Peyer's patch (tissue), 4 donors: ENCODE data around the gene IGFBP5. TPM values are rescaled to one million over a fixed set of nuclear protein-coding genes. Genes with fewer than 3 reads are reported as not detected.

ENCODE experiments used
- DNase-seq, 3 donors: peaks; one replicate each; pipeline ENCODE4 v3.0.0-alpha.2; 2017 to 2019
- H3K27ac ChIP-seq, 4 donors: fragments of 200-600 bp; sonication (generic); one replicate each; pipeline ENCODE4 v1.5.1; 2016 to 2019
- H3K27me3 ChIP-seq, 2 donors: fragments of 200-600 bp; sonication (generic); one replicate each; pipeline ENCODE4 v1.5.1; 2019
- H3K36me3 ChIP-seq, 3 donors: fragments of 200-600 bp; sonication (generic); one replicate each; pipeline ENCODE4 v1.5.1; 2016 to 2019
- H3K4me1 ChIP-seq, 4 donors: fragments of 200-600 bp; sonication (generic); one replicate each; pipeline ENCODE4 v1.5.1; 2016 to 2019
- H3K4me3 ChIP-seq, 4 donors: fragments of 200-600 bp; sonication (generic); 1 replicate in 3 of 4; 2 replicates in 1 of 4; pipeline ENCODE4 v1.5.1; 2016 to 2019; ENCODE audit warnings: mild to moderate bottlenecking in 1 of 4
- H3K9me3 ChIP-seq, 4 donors: fragments of 200-600 bp; sonication (generic); one replicate each; pipeline ENCODE4 v1.5.1; 2016 to 2019; ENCODE audit warnings: mild to moderate bottlenecking in 1 of 4
- POLR2A ChIP-seq, 2 donors: fragments of 450-650 bp; IDR thresholded peaks; one replicate each; pipeline ENCODE4 v1.5.1; 2017; ENCODE audit warnings: antibody characterized with exemption in 2 of 2, mild to moderate bottlenecking in 2 of 2, moderate library complexity in 2 of 2
- total RNA-seq, 4 donors: library from RNA; depleted of rRNA; stranded (reverse); fragments of >200 nt; gene quantifications; one replicate each; pipeline ENCODE4 v1.1.0, GENCODE V29; 2016
- TF ChIP-seq, protein P1 (sequence below), 6 experiments: fragments of 450-650 bp in 4 of 6; fragments of 200-600 bp in 2 of 6; sonication (generic) in 1 of 6; IDR thresholded peaks; one replicate each; pipeline ENCODE4 v1.5.1; 2017 to 2019; ENCODE audit warnings: antibody characterized with exemption in 6 of 6, mild to moderate bottlenecking in 3 of 6, moderate library complexity in 1 of 6

The IGFBP5 gene
- total RNA-seq, 4 donors from 2014 or later, result 41.5 to 183 (median 75.0) TPM

DNA sequence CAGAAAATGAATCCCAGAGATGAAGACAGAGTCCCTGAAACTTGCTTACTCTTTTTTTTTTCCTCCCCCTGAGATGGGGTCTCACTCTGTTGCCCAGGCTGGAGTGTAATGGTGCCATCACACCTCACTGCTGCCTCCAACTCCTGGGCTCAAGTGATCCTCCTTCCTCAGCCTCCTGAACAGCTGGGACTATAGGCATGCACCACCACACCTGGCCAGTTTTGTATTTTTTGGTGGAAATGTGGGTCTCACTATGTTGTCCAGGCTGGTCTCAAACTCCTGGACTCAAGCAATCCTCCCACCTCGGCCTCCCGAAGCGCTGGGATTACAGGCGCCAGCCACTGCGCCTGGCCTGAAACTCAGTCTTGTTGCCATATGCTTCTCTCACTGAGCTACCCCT is 34.3 kb downstream of the IGFBP5 start:
- H3K36me3 ChIP-seq, result no peaks in the 10 kb centered on the region
- no peak overlapping the region for H3K27ac ChIP-seq
- TF ChIP-seq POLR2A (IDR thresholded peaks at IDR 0.05), result no peak
- TF ChIP-seq, protein P1, sequence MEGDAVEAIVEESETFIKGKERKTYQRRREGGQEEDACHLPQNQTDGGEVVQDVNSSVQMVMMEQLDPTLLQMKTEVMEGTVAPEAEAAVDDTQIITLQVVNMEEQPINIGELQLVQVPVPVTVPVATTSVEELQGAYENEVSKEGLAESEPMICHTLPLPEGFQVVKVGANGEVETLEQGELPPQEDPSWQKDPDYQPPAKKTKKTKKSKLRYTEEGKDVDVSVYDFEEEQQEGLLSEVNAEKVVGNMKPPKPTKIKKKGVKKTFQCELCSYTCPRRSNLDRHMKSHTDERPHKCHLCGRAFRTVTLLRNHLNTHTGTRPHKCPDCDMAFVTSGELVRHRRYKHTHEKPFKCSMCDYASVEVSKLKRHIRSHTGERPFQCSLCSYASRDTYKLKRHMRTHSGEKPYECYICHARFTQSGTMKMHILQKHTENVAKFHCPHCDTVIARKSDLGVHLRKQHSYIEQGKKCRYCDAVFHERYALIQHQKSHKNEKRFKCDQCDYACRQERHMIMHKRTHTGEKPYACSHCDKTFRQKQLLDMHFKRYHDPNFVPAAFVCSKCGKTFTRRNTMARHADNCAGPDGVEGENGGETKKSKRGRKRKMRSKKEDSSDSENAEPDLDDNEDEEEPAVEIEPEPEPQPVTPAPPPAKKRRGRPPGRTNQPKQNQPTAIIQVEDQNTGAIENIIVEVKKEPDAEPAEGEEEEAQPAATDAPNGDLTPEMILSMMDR (IDR thresholded peaks at IDR 0.05), result no peak
- H3K4me1 ChIP-seq, result peaks cover 0 to 6% (median 0%) of the 10 kb centered on the region in 4 donors
- H3K4me3 ChIP-seq, result no peak overlapping the region
- H3K9me3 ChIP-seq, result no peaks in the 10 kb centered on the region
- no peaks in the 10 kb centered on the region for H3K27me3 ChIP-seq
- DNase-seq, result no peak

DNA sequence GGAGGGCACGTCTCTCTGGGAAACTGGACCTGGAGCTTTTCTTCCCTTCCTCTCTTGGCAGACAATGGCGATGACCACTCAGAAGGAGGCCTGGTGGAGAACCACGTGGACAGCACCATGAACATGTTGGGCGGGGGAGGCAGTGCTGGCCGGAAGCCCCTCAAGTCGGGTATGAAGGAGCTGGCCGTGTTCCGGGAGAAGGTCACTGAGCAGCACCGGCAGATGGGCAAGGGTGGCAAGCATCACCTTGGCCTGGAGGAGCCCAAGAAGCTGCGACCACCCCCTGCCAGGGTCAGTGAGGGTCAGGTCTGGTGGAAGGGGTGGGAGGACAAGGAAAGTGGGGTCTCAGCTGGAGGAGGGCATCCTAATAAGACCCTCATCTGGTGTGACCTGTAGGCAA is 34.9 kb downstream of the IGFBP5 start:
- Histone ChIP-seq H3K27me3 (no peaks in the 10 kb centered on the region), H3K4me3 (no peak overlapping the region), H3K9me3 (no peaks in the 10 kb centered on the region), H3K4me1 (peaks cover 0 to 2% (median 0%) of the 10 kb centered on the region in 4 donors), H3K27ac (no peak overlapping the region), H3K36me3 (no peaks in the 10 kb centered on the region)
- TF ChIP-seq, protein P1 (IDR thresholded peaks at IDR 0.05), result no peak
- no peak for TF ChIP-seq POLR2A (IDR thresholded peaks at IDR 0.05)
- no peak for DNase-seq

- Histone ChIP-seq H3K4me3 (no peak overlapping the region), H3K4me1 (no peaks in the 10 kb centered on the region), H3K9me3 (no peaks in the 10 kb centered on the region), H3K36me3 (no peaks in the 10 kb centered on the region), H3K27me3 (no peaks in the 10 kb centered on the region), H3K27ac (no peak overlapping the region)
- TF ChIP-seq, protein P1 (IDR thresholded peaks at IDR 0.05), result no peak
- no peak for TF ChIP-seq POLR2A (IDR thresholded peaks at IDR 0.05)
- DNase-seq, result no peak
Measured at GRCh38 chr2:216659276-216659675, 36.1 kb downstream of the IGFBP5 start.

GRCh38 chr2:216658757-216659156 is 36.6 kb downstream of the IGFBP5 start:
- no peak for DNase-seq
- H3K36me3 ChIP-seq, result no peaks in the 10 kb centered on the region
- H3K27me3 ChIP-seq, result no peaks in the 10 kb centered on the region

GRCh38 chr2:216657980-216658379 is 37.4 kb downstream of the IGFBP5 start:
- Histone ChIP-seq H3K36me3 (no peaks in the 10 kb centered on the region), H3K9me3 (no peaks in the 10 kb centered on the region), H3K4me3 (no peak overlapping the region), H3K27me3 (no peaks in the 10 kb centered on the region), H3K27ac (no peak overlapping the region), H3K4me1 (peaks cover 0 to 4% (median 0%) of the 10 kb centered on the region in 4 donors)
- no peak for DNase-seq
- TF ChIP-seq, protein P1 (IDR thresholded peaks at IDR 0.05), result no peak
- no peak for TF ChIP-seq POLR2A (IDR thresholded peaks at IDR 0.05)

More at GRCh38 chr2:216658757-216659156, 36.6 kb downstream of the IGFBP5 start:
- Histone ChIP-seq H3K9me3 (no peaks in the 10 kb centered on the region), H3K4me1 (peaks cover 0 to 4% (median 0%) of the 10 kb centered on the region in 4 donors), H3K4me3 (no peak overlapping the region), H3K27ac (no peak overlapping the region)
- TF ChIP-seq, protein P1 (IDR thresholded peaks at IDR 0.05), result no peak
- TF ChIP-seq POLR2A (IDR thresholded peaks at IDR 0.05), result no peak
